ENCODE data around the gene MUSTN1. TPM values are rescaled to one million over a fixed set of nuclear protein-coding genes. Genes with fewer than 3 reads are reported as not detected.

MUSTN1 gene
- not detected in 2 replicates for total RNA-seq
- long read RNA-seq, partial matches to known transcripts = 0 of 1 reads
- long read RNA-seq, other reads (novel, unspliced or antisense) = 0 of 1 reads

DNA sequence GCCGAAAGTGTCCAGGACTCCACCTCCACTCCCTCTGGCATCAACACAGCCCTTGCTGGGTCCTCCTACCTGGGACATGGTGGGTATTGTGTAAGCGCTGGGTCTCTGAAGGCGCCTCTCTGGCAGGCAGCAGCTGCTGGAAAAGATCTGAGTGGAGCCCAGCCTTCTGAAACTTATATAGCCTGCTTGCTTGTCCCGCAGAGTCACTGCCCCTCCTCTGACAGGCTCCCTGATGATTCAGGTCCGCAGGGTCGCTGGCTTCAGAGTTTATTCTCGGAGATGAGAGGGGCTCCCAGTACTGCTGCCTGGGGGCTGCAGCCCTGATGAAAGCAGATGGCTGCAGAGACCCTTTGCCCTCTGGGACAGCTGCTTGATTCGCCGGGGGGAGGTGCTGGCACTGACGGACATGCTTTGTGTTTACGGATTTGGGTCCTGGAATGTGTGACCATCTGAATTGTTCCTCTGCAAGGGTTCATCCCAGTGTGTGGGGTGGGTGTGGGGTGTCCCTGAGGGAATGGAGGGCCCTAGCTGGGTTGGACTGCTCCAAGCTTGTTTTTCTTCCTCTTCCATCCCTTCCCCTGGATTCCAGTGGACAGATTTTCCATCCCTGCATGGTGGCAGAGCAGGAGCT, at the start of gene MUSTN1:
MUSTN1 (minus strand) TSS at position 149 of the 631 bp plus-strand sequence; CDS start at position 78, 71 bp downstream.
- H3K4me3 Mint-ChIP-seq (ENCODE audit: low read depth) = no peak within 1 kb of the TSS
- no peaks in the 10 kb centered on the region for H3K36me3 Mint-ChIP-seq (ENCODE audit: insufficient read depth)
- H3K4me1 Mint-ChIP-seq (ENCODE audit: low read depth) = peaks cover 15% of the 10 kb centered on the region
- H3K27ac Mint-ChIP-seq = peak within 1 kb of the TSS; percentile 21
- no peaks in the 10 kb centered on the region for H3K27me3 Mint-ChIP-seq
- no peak for DNase-seq (ENCODE audit: low spot score, unreplicated experiment)
- no peaks in the 10 kb centered on the region for H3K9me3 Mint-ChIP-seq (ENCODE audit: low read depth)
- TF ChIP-seq, protein P1, sequence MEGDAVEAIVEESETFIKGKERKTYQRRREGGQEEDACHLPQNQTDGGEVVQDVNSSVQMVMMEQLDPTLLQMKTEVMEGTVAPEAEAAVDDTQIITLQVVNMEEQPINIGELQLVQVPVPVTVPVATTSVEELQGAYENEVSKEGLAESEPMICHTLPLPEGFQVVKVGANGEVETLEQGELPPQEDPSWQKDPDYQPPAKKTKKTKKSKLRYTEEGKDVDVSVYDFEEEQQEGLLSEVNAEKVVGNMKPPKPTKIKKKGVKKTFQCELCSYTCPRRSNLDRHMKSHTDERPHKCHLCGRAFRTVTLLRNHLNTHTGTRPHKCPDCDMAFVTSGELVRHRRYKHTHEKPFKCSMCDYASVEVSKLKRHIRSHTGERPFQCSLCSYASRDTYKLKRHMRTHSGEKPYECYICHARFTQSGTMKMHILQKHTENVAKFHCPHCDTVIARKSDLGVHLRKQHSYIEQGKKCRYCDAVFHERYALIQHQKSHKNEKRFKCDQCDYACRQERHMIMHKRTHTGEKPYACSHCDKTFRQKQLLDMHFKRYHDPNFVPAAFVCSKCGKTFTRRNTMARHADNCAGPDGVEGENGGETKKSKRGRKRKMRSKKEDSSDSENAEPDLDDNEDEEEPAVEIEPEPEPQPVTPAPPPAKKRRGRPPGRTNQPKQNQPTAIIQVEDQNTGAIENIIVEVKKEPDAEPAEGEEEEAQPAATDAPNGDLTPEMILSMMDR (IDR thresholded peaks at IDR 0.05; ENCODE audit: unreplicated experiment) = no peak

DNA sequence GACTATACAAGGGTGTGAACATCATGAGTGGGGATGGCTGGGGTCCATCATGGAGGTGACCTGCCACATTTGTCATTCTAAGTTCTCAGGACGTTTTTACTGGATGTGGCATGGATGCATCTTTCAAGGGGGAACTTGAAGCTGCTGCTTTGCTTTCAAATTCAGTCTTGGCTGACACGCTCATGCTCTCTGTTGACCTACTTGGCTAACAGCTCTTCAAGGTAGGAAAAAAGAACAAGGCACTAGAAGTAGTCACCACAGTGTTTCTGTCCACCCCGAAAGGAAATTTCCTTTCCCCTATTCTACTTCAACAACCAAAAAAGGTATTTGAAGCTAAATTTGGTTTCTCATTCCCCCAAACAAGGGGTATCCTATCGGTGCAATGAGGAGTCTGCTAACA, 47.6 kb upstream of the MUSTN1 start:
- Mint-ChIP-seq H3K27ac (no peak overlapping the region), H3K36me3 (ENCODE audit: insufficient read depth) (peaks cover 8% of the 10 kb centered on the region), H3K9me3 (ENCODE audit: low read depth) (no peaks in the 10 kb centered on the region), H3K27me3 (no peaks in the 10 kb centered on the region), H3K4me1 (ENCODE audit: low read depth) (no peaks in the 10 kb centered on the region), H3K4me3 (ENCODE audit: low read depth) (no peak overlapping the region)
- TF ChIP-seq, protein P1 (IDR thresholded peaks at IDR 0.05; ENCODE audit: unreplicated experiment) = no peak
- no peak for DNase-seq (ENCODE audit: low spot score, unreplicated experiment)

DNA sequence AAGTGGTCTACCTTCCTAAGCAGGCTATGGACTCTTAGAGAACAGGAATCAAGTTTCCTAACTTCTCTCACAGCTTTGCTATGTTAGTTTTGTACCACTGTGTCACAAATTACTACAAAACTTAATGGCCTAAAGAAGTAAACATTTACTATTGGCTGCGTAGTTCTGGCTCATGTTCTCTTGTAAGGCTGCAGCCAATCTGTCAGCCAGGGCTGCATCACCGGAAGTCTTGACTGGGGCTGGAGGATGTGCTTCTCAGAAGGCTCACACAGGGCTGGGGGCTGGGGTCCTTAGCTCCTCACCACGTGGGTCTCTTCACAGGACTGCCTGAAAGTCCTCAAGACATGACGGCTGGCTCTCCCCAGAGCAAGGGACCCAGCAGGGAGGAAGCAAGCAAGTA, 47.1 kb upstream of the MUSTN1 start:
- H3K36me3 Mint-ChIP-seq (ENCODE audit: insufficient read depth) = peaks cover 8% of the 10 kb centered on the region
- no peaks in the 10 kb centered on the region for H3K27me3 Mint-ChIP-seq
- H3K27ac Mint-ChIP-seq = no peak overlapping the region
- H3K4me3 Mint-ChIP-seq (ENCODE audit: low read depth) = no peak overlapping the region
- H3K4me1 Mint-ChIP-seq (ENCODE audit: low read depth) = no peaks in the 10 kb centered on the region
- TF ChIP-seq, protein P1 (IDR thresholded peaks at IDR 0.05; ENCODE audit: unreplicated experiment) = no peak
- DNase-seq (ENCODE audit: low spot score, unreplicated experiment) = no peak
- no peaks in the 10 kb centered on the region for H3K9me3 Mint-ChIP-seq (ENCODE audit: low read depth)

DNA sequence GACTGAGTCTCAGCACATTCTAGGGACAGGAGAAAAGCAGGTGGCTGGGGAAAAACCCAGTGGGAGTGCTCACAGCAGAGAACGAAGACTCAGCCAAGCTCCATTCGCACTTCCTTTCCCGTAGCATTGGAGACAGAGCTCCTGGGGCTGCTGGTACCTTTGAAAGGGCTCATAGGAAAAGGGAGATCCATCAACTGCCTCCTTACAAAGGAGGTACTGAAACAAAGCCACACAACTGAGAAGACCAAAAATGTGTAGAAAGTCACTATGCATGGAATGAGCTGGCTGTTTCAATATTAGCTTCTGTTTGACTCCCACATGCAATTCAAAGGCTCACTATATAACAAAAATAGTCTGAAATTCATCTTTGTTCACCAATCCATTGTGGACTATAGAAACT, 45.7 kb upstream of the MUSTN1 start:
- no peak overlapping the region for H3K27ac Mint-ChIP-seq
- no peak for DNase-seq (ENCODE audit: low spot score, unreplicated experiment)
- H3K36me3 Mint-ChIP-seq (ENCODE audit: insufficient read depth) = peaks cover 6% of the 10 kb centered on the region
- TF ChIP-seq, protein P1 (IDR thresholded peaks at IDR 0.05; ENCODE audit: unreplicated experiment) = no peak
- no peak overlapping the region for H3K4me3 Mint-ChIP-seq (ENCODE audit: low read depth)
- no peaks in the 10 kb centered on the region for H3K27me3 Mint-ChIP-seq
- H3K9me3 Mint-ChIP-seq (ENCODE audit: low read depth) = no peaks in the 10 kb centered on the region
- H3K4me1 Mint-ChIP-seq (ENCODE audit: low read depth) = no peaks in the 10 kb centered on the region

DNA sequence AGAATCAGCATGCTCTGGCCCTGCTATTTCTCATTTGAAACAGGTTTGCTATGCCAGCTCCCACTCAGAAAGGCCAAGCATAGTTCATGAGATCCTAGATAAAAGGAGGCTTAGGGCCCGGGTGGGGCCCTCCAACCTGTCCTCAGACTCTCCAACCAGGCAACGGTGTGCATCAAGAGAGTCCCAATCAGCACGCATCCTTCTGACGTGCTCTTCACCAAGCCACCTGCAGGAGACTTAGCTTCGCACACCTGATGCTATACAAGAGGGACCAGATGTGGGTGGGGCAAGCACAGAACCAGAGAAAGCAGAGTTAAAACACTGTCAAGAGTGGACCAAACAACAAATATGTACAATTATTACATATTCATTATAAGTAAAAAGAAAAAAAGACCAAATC, 45.2 kb upstream of the MUSTN1 start:
- Mint-ChIP-seq H3K4me1 (ENCODE audit: low read depth) (no peaks in the 10 kb centered on the region), H3K27me3 (no peaks in the 10 kb centered on the region), H3K9me3 (ENCODE audit: low read depth) (no peaks in the 10 kb centered on the region), H3K36me3 (ENCODE audit: insufficient read depth) (peaks cover 2% of the 10 kb centered on the region), H3K4me3 (ENCODE audit: low read depth) (no peak overlapping the region), H3K27ac (no peak overlapping the region)
- TF ChIP-seq, protein P1 (IDR thresholded peaks at IDR 0.05; ENCODE audit: unreplicated experiment) = no peak
- no peak for DNase-seq (ENCODE audit: low spot score, unreplicated experiment)
